T-helper 9 cell (primary cell): Measurements from ENCODE around the gene PTPRM.

Experiments
- DNase-seq: peaks from one replicate; pipeline ENCODE4 v3.0.0-alpha.2; 2020

Gene PTPRM

DNA sequence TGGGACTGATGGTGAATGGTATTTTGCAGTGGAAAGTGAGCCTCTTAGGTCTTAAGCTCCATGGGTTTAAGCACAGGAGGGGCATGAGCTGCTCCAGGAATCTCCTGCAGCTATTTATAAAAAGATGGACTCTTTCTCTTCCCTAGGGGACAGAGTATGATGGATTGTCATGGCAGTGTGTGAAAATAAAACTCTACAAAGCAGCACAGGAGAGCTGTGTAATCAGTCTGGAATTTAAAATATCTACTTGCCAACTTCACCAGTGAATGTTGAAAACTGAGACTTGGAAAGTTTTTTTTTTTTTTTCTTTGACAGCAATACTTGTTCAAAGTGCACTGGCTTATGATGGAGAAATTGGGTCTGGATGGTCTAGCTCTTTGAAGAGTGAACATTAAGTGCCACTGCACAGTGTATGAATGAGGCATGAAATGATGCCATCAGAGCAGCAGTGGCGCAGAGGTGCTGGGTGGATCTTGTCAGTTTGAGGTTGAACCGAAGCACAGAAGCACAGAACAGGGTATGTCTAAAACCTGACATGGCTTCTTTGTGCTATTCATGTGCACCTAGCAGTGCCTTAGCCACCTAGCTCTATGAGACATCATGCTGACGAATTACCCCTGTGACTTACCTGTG is 245.4 kb downstream of the PTPRM start:
- DNase-seq, result no peak

DNA sequence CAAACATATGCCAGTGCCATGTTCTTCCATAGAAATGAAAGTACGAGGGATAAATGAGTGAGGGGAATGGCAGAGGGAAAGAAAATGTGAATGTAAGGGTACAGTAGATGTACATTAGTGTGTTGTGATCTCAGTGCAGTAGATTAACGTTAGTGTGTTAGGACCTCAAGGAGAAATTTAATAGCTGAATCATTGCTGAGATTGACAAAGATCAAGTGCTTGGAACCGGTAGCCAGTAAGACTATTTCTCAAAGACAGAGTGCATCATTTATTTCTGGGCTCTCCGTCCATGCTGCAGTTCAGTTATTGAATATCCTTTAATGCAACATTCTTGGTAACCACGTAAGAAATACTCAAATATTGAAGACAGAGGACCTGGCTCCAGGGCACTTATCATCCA is 246.0 kb downstream of the PTPRM start:
- DNase-seq, result no peak

DNA sequence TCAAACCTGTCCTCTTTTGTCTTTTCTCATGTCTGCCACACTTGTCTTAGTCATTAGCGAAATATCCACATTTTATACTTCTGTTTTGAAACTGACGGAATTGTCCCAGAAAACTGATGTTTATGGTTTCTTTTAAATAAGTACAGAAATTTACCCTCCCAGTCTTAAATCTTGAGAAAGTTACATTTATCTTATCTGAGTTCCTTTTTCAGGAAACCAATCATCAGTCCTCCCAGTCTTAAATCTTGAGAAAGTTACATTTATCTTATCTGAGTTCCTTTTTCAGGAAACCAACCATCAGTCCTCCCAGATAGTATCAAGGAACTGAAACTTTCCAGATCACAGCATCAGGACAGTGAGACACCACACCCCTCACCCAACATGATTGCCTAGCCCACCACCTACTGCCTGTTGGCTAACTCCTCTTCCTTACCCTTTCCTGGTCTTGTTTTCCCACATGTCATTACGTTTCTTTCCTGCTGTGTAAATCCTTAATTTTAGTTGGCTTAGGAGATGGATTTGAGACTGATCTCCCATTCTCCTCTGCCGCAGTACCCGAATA is 247.7 kb downstream of the PTPRM start:
- no peak for DNase-seq

DNA sequence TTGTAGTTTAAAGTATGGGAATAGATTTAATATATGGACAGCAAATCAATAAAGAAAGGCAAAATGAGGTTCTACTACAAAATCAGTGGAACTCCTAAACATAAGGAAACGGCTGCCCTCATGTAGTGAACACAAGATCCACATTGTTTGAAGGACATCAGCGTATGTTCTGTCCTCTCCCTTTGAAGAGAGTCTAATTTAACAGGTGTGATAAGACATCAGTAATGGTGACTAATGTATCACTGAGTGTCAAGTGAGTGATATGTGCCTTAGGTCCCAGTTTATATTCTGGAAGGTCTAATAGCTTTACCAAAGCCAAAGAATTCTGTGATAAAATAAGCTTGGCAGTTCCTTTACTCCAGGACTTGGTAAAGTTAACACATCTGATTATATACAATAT is 248.7 kb downstream of the PTPRM start:
- no peak for DNase-seq

DNA sequence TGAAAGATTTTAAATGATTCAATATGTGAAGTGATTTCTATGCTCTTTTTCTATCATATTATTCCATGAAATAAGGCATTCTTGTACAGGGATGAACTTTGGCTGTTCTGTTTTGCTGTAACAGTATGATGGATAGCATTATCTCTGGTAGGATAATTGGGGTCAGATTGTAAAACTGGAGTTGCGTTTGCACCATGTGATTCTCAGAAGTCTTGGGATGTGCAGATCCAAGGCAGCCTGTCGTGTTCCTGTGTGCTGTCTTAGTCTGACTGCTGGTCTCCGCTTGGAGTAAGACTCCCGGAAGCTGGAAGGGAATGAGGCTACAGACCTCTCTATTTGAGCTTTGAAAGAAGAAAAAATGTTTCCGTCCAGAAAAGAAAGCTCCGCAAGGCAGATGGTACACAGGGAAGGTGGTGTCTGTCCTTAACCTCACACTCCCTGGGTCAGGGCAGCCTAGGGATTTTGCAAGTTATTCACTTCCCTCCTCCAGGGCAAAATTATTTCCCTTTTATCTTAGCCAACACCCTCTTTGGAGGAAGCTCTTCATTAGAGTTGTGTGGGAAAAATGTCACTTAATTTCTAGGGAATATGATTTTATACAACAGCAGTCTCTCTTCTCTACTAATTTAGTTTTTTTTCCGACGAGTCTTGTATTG is 250.6 kb downstream of the PTPRM start:
- DNase-seq, result no peak

DNA sequence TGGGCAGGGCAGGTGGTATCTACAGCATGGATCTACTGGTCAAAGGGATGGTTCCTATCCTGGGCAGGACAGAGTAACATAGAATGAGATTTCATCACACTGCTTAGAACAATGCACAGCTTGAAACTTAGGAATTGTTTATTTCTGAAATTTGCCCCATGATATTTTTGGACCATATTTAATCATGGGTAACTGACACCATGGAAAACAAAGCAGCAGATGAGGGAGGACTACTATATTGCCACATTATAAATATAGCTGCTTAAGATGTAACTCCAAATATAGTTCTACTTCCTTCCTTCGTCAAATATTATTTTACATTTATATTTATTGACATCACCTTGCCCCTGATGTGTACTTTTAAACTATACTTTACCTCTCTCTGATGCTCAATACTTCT is 254.7 kb downstream of the PTPRM start:
- DNase-seq, result no peak

DNA sequence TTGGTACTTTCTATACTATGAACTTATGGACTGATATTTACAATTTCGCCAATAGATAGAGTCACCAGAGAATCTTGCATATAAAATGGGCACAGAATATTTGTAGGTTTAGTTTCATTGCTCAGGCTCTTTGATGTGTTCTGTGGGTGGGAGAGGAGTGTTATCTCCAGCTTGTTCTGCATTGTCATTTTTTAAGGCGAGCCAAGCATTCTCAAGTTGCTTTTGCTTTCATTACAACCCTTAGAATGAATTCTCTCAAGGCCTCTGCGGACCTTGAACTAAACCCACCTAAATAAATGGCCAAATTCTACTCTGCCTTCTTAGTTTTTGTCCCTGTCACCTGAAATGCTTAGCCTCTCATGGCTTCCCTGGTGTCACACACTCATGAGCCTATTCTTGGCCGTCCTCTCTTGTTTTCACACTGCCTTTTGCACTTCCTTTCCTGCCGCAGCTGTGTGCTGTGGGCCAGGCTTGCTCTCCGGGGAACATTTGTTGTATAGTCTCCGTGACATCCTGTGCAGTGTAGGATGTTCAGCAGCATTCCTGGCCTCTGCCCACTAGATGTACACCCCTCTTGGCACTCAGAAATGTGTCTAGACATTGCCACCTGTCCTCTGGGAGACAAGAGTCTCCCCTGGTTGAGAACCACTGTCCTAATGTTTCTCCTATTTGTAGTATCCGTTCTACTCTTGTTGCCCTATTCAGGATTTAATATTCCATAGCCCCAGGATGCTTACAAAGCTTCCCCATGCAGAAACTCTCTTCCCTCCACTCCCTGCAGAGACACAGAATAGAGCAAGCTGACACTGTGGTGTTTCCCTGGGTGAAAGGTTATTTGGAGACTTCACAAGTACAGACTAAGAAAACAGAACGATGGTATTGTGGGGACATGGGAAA is 255.6 kb downstream of the PTPRM start:
- DNase-seq, result no peak

DNA sequence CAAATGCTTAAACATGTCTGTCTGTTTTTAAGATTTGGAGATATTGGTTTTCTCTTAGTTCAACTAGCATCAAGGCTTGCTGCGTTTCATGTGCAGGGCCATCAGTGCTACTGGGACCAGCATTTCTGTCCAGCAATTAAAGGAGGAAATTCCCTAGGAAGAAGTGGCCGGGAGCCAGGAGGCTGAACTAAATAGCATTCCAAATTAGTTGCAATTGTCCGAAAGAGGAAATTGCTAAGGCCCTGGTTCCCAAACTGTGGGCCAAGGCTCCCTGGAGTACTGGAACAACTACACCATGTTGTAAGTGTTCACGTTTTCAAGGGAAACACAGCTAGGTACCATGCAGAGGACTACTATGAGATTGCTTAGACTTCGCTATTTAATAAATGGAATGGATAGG is 257.9 kb downstream of the PTPRM start:
- no peak for DNase-seq

DNA sequence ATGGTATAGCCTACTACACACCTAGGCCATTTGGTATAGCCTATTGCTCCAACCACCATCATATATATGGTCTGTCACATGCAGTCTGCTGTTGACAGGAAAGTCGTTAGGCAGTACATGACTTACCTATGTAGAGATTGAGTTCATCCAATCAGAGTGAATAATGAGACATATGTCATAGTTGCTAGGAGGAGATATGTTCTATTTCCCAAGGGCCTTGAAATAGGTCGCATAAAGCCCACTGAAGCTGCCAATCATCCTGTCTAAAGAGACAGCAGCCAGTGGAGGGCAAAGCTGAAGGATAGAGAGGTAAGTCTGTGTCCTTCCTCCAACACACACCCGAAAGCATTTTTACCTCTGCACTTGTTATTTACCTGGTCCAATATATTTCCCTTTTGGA is 263.4 kb downstream of the PTPRM start:
- no peak for DNase-seq

DNA sequence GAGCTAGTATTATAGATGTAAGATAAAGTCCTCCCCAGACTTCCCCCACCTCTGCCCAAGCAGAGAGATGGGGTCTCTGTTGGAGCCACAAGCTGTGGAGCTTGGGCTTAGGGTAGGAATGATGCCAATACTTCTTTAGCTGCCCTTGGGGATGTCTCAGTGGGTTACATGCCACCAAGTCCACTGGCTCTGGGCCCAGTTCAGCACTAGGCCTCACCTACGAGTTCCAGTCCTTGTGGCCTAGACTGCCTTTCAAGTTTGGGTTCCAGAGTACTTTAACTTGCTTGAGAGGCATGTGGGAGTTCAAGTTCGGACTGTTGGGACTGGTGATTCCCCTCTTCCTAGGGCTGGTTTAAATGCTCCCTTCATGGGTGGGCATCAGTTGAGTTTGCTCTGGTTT is 272.4 kb downstream of the PTPRM start:
- DNase-seq, result no peak

DNA sequence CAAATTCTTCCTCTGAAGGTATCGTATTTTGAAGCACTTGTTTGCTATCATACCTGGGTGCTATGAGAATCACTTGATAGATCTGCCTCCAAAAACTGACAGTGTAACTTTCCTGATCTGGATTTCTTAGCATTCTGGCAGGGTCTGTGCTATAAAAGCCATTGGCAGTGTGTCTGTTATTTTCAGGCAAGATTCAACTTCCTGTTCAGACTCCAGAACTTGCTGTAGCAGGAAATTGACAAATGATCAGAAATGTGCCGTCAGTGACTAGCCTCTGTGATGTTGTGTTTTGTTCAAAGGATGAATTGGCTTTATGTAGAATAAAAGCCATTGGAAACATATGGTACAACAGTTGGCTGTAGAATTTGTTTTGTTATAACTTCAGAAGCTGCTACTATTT is 273.3 kb downstream of the PTPRM start:
- no peak for DNase-seq

DNA sequence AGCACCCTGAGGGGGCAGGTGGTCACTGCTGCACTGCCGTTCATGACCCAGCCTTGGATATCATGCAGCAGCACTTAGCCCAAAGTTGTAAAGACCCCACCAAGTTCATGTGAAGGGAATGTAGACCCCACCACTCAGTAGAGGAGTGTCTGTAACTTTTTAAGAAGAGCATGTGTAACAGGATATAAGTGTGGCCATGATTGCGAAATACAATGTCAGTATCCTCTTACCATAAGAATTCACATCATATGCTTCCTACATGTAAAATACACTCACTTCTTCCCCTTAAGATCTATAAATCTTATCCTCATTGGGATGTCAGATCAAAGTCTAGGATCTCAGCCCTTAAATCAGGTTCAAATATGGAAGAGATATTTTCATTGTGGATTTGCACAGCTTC is 276.9 kb downstream of the PTPRM start:
- no peak for DNase-seq

DNA sequence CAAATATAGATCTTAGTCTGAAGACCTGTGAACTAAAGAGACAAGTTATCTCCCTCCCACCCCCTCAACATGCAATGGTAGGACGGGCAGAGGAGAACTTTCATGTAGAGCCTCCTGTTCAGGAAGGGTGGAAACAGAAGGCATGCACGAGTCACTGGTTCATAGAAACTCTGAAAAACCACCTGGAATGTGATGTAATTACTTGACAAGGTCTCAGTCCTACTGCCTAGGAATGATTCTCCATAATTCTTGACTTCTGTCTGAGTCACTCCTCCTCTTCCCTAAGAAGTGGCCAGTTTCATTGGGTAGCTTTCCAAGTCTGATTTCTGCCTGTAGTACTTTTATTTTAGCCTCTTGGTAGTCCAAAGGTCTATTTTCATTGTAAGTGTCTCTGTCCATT is 277.3 kb downstream of the PTPRM start:
- no peak for DNase-seq

DNA sequence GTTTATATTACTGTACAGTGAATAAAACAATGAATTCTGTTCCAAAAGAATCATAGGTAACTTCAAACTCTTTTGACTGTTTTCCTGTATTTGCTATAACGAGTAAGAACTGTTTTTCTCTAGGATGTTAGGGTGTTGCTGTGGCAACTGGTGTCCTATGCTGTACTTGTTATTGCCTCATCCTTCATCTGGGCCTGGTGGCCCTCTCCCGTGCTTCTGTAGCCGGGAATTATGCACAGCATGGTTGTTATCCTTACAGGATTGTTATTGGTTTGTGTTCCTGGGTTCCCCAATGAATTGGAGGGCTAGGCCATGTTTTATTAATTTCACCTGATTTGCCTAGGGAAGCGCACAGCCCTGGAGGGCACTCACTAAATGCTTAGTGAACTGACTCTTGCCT is 279.2 kb downstream of the PTPRM start:
- DNase-seq, result no peak

DNA sequence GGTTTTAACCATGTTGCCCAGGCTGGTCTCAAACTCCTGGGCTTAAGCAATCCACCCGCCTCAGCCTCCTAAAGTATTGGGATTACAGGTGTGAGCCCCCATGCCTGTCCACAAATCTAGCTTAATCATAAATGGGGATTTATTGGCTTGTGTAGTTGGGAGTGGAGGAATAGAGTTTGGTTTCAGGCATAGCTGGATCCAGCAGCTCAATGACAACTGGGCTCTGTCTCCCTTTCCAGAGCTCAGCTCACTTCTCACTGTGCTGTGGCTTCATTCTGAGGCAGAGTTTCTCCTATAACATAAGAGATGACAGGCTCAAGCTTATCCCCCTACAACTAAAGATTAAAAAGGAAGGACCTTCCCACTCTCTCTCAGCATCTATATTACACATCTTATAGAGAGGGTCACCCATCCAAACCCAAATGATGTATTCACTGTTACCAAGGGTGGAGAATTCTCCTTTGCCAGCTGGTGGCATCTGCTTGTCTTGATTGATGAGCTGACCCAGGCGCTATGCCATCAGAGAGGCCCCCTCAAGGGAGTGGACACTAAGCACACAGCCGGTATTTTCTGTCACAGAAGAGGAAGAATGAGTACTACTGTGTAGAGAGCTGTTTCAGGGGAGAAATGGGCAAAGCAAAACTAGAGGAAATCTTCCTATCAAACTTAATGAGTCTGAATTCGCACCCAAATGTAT is 280.4 kb downstream of the PTPRM start:
- no peak for DNase-seq

DNA sequence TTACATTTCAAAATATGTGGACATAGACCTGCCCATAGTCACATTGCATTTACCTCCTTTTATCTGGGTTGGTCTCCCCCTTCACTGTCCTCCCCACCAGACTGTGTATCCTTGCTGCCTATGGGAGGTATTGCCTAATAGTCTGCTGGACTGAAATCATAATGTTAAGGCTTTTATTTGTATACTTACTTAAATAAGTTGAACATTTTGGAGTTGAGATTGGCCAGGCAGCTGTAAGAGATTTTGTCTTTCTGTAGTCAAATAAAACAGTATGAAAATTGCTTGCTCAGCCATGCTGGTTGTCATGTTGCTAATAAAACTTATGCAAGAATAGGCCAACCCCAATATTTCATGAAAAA is 280.9 kb downstream of the PTPRM start:
- DNase-seq, result no peak

DNA sequence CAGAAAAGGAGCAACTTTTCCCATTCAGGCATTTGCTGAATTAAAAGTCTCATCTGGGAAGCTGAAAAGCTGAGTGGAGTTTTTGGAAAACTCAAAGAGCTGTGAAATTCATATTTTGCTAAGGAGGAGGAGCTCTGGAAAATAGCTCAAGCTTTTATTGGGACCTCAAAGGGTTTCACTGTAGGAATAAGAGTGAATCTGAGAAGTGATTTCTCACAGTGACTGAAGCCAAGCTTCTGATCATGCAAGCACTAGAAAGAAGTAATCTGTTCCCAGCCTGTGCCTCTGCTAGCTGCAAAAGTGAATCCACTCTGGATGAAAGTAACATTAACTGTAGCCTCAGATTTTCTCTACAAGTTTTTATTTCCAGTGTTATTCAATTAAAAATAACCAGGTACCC is 283.3 kb downstream of the PTPRM start:
- DNase-seq, result no peak

DNA sequence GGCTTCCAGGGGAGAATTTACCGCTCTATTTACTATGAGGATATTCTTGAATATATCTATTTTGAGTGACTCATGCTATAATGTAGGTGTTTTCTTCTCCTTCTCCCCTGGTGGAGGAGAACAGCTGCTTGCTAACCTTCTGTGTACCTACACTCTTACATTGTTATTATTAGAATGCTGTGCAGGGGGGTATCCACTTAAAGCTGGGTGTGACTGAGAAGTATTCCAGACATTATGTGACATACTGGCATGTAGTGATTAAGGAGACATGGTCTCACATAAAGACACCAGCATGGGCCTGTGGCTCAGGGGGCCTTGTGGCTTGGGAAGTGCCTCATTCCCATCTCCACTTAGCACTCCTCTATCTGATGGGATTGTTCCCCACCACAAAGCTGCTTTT is 287.9 kb downstream of the PTPRM start:
- no peak for DNase-seq

DNA sequence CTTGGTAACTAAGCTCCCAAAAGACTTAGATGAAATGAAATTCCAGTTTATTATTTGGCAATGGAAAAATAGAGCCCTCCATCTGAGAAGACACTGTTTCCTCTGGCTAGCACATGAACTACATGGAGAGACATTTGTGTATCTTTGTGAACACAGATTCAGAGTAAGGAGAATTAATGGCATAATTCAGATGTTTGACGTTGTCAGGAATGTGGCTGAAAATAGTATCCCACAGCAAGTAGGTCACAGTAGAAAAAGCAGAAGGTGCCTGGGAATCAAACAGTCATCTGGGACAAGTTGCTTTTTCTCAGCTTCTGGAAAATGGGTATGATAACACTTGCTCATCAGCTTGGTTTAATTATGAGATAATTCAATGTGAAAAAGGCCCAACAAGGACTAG is 288.6 kb downstream of the PTPRM start:
- DNase-seq, result no peak

DNA sequence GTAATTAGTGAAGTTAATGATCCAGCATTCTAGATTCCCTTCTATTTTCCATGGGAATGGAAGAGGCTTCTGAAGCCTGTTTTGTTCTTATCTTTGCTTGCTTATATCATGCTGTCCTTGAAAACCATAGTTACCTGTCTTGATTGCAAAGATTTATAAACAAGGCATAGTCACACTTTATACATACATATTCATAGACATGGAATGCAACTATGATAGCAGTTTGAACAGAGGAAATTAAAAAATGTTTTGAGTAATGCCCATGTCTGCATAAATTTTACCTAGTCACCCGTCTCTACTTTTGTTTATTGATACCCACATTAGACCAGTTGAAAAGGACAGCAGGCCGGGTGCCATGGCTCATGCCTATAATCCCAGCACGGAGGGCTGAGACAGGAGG is 289.0 kb downstream of the PTPRM start:
- DNase-seq, result no peak

DNA sequence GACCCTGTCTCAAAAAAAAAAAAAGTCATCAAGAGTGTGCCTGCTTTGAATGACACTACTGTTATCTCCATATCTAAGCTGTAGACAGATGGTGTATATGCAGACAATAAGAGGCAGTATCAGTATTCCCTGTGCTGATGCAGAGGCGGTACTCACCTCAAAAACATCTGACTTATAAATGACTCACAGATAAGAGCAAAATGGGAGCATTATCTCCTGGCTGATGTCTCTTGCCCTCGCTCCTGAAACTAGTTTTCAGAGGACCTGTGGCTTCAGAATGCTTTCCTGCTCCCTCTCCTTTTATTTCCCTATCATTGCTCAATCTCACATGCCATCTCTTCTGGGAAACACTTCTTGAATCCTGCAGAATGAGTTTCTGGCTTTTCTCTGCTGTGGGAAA is 289.6 kb downstream of the PTPRM start:
- DNase-seq, result no peak

DNA sequence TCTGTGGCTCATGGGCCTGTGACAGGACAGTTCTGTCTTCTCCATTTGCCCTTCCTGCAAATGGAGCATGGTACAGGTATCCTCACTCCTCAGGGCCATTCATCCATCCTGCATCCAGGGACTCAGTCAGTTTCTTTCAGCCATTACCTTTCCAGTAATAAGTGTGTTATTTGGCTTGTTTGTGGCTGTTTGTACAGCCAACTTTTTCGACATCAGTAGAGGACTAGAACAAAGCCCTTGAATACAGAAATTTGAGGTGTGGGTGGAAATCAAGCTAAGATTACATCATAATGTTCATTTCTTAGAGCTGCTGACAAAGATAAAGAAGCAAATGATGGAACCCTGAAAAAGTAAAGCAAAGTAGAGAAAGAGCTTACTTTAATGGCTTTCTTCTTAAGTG is 290.4 kb downstream of the PTPRM start:
- DNase-seq, result no peak

DNA sequence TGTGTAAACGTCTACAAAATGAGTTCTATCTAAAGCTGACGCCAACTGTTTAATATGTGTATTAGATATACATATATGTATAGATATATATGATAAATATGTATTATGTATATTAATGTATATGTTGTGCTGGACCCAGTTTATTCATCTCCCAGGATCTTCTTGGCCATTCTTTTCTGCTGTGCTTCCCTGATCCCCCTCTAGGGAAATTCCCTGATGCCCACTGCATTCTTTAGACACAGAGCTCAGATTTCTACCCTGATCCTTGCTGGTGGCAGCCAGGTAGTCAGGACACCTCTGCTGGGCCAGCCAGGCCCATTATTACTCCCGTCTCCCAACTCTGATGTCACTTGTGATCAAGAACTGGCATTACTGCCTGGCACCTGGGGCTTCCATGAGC is 292.0 kb downstream of the PTPRM start:
- no peak for DNase-seq
